Lower leg skin (tissue), 3 donors: ENCODE results near the gene IST1.

Experiments used
- CTCF ChIP-seq, 3 donors: fragments of 450-650 bp; IDR thresholded peaks; one replicate each; pipeline ENCODE4 v1.5.1; 2016; ENCODE audit warnings: antibody characterized with exemption in 3 of 3, mild to moderate bottlenecking in 3 of 3, moderate library complexity in 2 of 3
- POLR2A ChIP-seq, 2 donors: fragments of 450-650 bp; IDR thresholded peaks; one replicate each; pipeline ENCODE4 v1.6.1; 2016 to 2017; ENCODE audit warnings: antibody characterized with exemption in 2 of 2, mild to moderate bottlenecking in 1 of 2, moderate library complexity in 1 of 2

DNA sequence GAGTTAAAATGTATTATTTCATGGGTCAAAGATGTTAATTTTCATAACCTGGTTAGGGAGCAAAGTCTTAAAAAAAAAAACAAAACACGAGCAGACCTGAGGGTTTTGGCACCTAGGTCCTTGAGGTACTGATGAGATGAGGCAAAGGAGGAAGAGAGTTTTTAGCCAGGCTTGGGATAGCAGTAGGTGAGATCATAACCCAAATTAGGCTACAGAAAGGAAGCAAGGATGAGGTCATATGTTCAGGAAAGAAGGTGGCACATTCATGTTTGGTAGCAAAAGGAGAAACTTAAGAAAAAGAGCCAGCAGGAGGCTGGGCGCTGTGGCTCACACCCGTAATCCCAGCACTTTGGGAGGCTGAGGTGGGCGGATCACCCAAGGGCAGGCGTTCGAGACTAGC is 46.7 kb upstream of the IST1 start:
- TF ChIP-seq POLR2A (IDR thresholded peaks at IDR 0.05) (no peak), CTCF (IDR thresholded peaks at IDR 0.05) (no peak)
